Measurements from ENCODE around the gene CEP55. TPM values are rescaled to one million over a fixed set of nuclear protein-coding genes. Genes with fewer than 3 reads are reported as not detected.
A peak's percentile ranks its signal among the peaks of the same experiment; 100 is the strongest.

Gene CEP55
- total RNA-seq, 4 donors from 2014 or later: 0.19 to 3.2 (median 0.32) TPM; not detected in 1

- no peak for TF ChIP-seq CTCF (IDR thresholded peaks at IDR 0.05)
- no peak for ATAC-seq (ENCODE audit: low FRiP score)
- no peak for DNase-seq (ENCODE audit: low spot score)
These were observed 6.7 kb downstream of the CEP55 start for GRCh38 chr10:93503075-93503474.

DNA sequence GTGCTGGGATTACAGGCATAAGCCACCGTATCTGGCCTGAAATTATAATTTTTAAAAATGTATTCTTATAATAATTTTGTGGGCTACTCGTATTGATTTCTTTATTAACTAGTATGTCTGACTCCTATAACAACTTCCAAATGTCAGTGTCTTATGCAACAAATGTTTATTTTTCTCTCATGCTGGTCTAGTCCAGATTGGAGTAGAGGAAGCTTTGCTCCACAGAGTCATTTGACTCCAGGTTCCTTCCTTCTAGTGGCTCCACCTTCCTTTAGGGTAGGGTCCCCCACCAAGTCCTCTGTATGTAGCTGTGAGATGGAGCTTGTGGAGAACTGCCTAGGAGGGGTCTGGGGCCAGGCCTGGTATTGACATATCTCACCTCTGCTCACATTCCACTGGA is 8.7 kb downstream of the CEP55 start:
- DNase-seq (ENCODE audit: low spot score) (no peak), ATAC-seq (ENCODE audit: low FRiP score) (no peak)
- no peak for TF ChIP-seq CTCF (IDR thresholded peaks at IDR 0.05)

GRCh38 chr10:93509816-93510215 is 13.4 kb downstream of the CEP55 start:
- ATAC-seq (ENCODE audit: low FRiP score) (no peak), DNase-seq (ENCODE audit: low spot score) (no peak)
- TF ChIP-seq CTCF (IDR thresholded peaks at IDR 0.05): no peak

- ATAC-seq (ENCODE audit: low FRiP score): no peak
- DNase-seq (ENCODE audit: low spot score): no peak
- no peak for TF ChIP-seq CTCF (IDR thresholded peaks at IDR 0.05)
These were observed 16.2 kb downstream of the CEP55 start for GRCh38 chr10:93512565-93512964.

GRCh38 chr10:93513091-93513490 is 16.7 kb downstream of the CEP55 start:
- DNase-seq (ENCODE audit: low spot score) (no peak), ATAC-seq (ENCODE audit: low FRiP score) (no peak)
- TF ChIP-seq CTCF (IDR thresholded peaks at IDR 0.05): no peak

- TF ChIP-seq CTCF (IDR thresholded peaks at IDR 0.05): no peak
- no peak for ATAC-seq (ENCODE audit: low FRiP score)
- no peak for DNase-seq (ENCODE audit: low spot score)
These were observed 18.1 kb downstream of the CEP55 start for GRCh38 chr10:93514521-93514920.

- DNase-seq (ENCODE audit: low spot score): no peak
These were observed 18.9 kb downstream of the CEP55 start for GRCh38 chr10:93515071-93516005.

More at GRCh38 chr10:93515071-93516005, 18.9 kb downstream of the CEP55 start:
- ATAC-seq (ENCODE audit: low FRiP score): peak; percentile 85
- no peak for TF ChIP-seq CTCF (IDR thresholded peaks at IDR 0.05)
